GM18511 (cell line): Measurements from ENCODE around the gene NRAP.

Experiments used
- ATAC-seq: cut with Tn5 transposase; IDR thresholded peaks from one replicate; pipeline ENCODE4 v1.9.1; 2021; ENCODE audit warnings: mild to moderate bottlenecking, moderate library complexity; ENCODE audit not compliant: unreplicated experiment

The NRAP gene

DNA sequence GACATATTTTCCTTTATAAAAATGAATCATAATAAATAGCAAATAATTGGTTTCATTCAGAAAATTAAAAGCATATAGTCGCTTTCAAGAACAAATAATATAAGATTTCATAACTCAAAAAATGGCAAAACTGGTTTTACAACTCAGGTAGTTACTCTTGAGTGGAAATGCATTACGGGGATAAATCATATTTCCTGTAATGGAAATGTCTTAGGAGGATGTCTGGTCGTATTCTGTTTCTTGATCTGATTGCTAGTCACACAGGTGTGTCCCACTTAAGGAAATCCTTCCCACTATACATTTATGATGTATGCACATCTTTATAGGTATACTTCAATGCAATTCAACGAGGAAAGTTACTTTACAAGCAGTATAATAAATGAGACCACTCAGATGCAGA is 20.7 kb downstream of the NRAP start:
- ATAC-seq: no peak

DNA sequence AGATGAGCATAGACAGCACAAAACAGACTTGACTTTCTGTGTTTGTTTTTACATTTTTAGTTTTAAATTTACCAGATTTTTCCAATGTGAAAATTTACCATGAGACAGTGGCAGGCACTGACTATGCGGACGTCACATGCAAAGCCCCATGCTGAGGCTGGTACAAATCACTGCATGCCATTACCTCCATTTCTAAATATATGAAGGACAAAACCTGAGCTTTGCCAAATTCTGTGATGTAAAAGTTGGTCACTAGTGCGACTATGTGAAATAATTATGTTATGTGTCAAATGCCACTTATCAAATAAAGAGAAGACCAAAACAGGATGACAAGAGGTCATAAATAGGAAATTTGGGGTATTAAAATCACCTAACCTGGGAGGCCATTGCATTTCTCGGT is 22.1 kb downstream of the NRAP start:
- ATAC-seq: no peak

DNA sequence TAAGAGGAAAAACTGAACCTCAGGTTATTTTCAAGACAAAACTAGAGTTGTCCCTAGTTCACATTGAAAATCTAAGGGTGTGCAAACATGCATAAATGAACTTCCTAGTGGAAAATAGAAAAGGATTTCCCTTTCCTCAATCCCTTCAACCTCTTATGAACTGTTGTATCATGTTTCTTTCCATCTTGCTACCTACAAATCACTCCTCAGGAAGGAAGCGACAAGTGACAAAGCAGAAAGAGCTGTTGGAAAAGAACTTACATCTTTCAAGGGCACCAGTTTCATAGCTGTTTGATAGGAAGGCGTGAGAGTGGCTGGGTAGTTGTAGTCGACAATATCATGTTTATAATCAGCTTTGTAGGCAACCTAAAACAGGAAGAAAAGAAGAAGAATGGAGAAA is 23.9 kb downstream of the NRAP start:
- no peak for ATAC-seq

DNA sequence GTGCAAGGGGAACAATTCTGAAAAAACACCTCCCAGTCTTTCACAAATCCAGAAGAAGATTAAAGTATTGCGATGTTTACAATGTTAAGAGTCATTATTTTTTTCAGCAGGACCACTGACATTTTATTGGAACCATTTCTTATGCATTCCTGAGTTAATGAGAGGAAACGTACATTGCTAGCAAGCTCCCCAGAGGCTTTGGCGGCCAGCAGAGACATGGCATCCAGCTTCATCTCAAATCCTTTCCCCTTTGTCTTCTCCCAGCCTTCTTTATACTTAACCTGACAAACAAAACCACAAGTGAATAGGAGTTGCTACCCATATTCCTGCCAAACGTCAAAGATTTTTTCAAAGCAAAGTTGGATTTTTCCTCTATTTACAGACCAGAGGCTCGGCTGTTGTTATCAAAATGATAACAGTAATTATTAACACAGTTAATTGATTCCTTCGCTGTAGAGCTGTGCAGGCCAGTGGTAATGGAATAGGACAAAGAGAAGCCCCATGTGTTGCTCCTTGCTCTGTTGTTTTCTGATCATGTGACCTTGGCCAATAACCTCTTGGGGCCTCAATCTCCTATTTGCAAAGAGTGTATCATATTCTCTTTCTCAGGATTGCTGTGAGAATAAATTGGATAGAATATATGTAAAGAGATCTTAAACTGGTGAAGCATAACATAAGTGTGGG is 32.0 kb downstream of the NRAP start:
- no peak for ATAC-seq

DNA sequence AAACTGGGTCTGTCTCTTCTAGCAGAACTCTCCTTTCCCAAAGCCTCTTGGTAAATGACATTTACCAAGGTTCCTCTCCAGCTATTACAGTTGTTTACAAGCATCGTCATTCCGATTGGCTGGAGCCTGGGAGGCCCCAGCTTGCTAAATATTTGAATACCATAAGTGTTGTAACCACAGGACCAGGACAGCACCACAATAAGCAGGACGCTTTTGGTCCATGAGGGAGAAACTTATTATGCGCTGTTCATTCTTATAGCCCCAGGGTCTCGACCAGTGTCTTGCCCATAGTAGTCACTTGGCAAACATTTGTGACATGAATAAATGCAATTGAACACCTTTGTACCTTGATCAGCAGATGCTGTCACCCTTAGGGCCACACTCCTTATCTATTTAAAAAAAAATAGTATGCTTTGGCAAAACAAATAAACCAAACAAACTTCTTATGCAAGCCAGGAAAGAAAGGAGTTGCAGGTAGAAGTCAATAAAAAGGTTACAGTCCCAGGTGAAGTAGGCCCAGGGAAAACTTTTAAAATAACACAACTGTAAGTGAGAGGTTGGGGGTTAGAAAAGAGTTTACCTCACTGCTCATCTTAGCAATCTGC is 32.8 kb downstream of the NRAP start:
- no peak for ATAC-seq

DNA sequence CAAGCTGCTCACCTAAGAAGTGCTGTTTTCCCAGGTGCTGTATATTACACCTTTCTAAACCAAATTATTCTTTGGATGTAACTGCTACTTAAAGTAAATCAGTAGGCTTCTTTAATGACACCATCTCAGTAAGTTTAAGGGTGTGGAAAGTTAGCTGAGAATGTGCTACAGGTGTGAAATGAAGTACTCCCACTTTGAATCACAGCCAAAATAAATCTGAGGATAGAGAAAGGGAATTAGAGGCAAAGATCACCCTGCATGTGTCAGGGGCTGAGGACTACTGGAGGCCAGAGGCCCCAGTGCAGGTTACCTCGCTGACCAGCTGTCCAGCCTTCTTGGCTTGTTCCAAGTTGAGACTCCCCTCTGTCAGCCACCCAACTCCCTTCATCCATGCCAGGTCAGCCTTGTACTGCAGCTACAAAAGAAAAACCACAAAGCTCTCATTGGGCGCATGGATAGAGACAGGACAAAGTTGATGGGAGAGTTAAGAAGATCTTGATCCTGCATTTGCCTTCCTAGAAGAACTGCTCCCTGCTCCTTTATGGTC is 35.2 kb downstream of the NRAP start:
- no peak for ATAC-seq

DNA sequence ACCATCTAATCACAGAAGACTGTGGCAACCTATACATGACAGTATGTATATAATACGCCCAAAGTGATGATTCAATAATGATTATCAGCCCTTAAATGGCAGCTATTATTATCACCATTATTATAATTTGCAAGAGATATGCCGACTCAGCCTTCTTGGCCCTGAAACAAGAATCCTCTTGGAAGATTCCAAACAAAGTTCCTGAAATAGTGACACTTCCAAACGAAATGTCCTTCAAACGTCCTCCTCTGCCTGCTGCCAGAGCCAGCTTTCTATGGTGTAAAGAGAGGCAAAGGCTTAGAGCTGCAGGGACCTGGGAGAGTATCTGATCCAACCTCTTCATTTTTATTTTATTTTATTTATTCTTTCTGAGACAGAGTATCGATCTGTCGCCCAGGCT is 36.0 kb downstream of the NRAP start:
- ATAC-seq: no peak

DNA sequence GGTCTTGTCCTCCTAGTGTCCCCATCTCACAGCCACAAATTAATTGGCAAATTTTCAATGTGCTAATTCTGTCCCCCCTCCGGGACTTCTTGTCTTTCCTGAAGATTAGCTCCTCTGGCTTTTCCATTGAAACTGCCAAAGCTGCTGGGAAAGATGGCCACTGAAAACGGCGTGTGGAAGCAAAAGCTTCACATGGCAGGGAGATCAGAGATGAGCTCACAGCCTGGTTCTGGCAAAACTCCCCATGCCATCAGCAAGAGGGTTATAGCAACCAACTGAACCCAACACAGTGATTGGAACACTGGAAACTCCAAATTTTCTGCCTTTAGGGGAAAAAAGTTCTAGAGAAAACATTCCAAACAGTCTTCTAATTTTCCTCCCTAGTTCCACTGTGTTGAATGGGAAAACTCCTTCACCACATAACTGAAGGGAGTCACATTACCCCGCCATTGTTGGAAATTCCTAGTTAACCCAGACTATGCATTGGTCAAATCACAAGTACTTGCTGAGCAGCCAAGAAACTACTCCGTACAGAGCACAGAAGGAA is 37.0 kb downstream of the NRAP start:
- no peak for ATAC-seq

DNA sequence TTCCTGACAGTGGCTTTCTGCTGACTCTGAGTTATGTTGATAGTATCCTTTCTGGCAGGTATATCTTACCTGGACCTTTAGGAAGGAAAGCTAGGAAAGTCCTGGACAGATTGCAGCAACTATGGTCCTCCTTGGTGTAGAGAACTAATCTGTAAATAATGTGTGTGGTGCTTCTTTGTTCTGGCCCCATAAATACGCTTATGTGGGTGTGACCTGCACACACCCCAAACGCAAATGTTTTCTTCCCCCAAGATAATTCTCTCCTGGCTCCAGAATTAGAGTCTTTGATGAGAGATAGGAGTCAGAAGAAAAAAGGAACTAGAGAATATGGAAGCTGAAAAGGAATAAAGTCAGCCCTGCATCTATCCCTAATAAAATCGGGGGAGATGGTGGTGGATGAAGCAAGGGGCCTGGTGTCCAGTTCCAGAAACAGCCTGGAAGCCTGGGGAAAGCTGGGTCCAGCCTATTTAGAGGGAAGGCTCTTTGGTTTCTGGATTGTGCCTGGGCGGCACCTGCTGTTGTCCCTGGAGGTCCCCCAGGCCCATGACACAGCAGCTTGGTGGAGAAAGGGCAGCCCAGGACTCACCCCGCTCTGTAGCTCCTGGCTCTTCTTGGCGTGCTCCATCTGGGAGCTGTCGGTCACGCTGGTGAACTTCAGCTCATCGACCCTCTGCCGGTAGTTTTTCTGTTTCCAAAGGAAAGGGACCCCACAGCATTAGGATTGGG is 38.2 kb downstream of the NRAP start:
- no peak for ATAC-seq

DNA sequence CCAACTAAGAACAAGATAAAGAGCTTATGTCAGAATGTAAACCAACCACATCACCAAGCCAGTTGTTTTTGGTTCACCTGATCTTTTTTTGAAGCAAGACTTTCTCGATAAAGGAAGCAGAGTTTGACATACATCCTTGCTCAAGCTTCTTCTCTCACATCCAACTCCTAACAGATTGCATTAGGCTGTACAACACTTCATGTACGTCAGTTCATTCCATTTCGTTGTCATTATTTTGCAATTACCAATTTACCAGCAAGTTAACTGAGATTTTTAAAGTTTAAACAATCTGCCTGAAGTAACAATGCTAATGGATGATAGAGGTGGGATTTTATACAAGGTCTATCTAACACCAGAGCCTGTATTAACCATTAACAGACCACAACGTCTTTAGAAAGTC is 41.0 kb downstream of the NRAP start:
- no peak for ATAC-seq

DNA sequence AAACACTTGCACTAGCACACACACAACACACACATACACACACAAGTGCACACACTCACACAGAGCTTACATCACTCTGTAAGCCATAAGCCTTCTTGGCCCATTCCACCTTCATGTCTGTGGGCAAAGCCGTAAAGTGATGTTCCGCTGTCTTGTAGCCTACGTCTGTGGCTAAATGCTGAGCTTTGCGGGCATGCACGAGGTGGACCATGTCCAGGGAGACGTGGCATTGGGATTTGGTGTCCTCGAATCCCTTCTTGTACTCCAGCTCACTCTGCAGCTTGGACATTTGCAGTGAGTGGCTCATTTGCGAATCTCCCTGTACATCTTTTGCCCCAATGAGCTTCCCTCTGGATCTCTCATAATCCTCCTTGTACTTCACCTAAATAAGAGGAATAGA is 42.0 kb downstream of the NRAP start:
- no peak for ATAC-seq

DNA sequence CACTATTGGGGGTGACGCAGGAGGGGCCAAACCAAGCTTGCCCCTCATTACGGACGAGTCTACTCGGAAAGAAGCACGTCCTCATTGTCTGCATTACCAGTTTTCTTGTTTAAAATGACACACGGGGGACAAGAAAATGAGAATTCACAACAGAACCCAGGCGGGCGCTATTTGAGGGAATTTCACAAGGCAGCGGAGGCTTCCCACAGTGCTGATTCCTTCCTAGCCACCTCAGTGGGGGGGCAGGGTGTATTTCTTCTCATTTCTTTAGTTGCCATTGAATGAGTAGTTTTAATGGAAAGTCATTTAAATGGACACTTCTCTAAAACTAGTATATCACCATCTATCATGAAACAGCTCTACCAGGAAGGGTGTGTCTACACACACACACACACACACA is 42.9 kb downstream of the NRAP start:
- ATAC-seq: no peak

DNA sequence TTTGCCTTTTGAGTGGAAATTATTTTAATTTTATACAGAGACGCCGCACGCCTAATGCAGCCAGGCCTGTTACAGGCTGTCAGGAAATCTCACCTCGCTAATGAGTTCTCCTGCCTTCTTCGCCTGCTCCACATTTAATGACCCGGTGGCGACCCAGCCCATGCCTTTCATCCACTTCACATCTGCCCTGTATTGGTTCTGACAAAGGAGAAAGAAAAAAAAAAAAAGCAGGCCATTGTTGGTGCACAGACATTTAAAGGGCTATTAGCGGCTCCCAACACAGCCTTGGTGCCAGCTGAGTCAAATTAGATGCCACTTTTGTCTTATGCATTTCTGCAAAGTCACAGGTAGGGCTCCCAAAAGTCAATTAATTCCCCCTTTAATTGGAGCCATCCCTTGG is 43.3 kb downstream of the NRAP start:
- no peak for ATAC-seq

DNA sequence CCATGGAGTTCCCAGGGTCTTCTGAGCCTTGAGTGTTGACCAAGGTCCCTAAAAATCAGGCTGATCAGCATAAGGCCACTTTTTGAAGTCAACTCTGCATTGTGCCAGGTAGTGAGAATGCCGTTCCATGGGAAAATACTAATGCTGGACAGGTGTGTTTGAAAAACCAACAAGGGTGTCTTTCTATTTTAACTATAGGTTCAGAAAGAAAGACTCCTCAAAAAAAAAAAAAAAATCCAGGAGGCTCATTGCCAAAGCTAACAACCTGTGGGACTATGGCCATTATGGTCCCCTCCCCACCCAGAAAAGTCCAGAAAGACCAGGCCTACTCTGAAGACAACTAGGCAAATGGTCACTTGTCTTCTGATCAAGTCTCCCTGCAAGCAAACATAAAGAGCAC is 44.4 kb downstream of the NRAP start:
- no peak for ATAC-seq

DNA sequence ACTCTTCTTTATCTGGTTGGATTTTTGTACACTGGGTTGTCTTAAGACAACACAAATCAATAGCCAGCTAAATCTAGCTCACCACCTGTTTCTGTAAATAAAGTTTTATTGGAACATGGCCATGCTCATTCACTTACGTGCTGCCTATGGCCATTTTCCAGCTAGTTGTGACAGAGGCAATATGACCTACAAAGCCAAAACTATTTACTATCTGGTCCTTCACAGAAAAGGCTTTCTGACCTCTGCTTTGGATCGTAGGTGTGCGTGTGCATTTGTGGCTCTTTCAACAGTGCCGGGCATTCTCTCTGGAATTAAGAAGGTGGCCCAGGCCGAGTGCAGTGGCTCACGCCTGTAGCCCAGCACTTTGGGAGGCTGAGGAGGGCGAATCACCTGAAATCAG is 45.5 kb downstream of the NRAP start:
- no peak for ATAC-seq

DNA sequence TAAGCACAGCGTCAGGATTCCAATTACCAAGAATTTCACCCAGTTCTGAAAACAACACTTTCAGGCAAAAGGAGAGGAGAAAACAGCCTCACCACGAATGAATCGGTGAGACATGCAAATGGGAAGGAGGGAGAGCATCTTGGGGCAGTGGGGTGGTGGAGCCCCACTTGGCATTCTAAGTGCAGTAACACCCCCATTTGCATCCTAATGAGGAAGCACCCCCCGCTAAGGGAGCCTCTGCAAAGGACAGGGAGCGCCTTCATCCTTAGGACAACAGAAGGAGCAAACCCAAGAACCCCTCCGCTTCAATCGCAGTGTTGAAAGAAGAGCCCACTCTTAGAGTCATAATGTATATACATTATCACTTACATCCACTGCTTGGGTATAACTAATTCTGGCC is 46.8 kb downstream of the NRAP start:
- ATAC-seq: no peak

DNA sequence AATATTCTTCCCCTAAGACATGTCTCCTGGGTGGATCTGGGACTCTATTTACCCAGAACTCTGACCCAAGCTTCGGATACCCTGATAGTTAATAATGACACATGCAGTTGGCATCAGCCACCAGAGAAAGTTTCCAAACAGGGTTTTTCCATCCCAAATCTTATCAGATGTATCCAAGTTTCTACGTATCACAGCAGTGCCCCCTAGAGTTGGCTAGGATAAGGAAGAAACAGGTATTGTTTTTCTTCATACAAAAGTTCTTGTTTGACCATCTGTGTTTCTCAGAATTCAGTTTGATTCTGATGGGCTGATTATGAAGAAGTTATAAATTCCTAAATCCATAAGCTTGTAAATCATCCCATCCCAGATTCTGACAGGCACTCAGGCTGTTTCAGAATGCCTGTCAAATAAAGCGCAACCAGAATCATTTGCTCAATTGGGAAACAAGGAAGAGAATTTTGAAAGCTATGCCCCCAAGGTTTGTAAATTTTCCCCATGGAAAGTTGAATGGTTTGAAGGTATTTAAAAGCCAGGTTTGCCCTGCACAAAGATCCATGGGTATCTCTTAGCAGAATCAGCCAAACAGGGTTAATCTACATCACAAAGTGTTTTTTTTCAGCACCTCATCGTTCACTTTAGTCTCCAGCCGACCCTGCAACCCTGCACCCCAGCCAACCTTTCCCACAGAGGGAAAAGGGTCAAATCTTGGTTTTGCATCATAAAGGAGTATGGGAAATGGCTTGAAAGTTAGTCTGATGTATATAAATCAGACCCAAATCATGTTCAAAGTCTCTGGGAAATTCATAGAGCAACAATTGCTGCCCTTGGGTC is 47.4 kb downstream of the NRAP start:
- ATAC-seq: no peak

DNA sequence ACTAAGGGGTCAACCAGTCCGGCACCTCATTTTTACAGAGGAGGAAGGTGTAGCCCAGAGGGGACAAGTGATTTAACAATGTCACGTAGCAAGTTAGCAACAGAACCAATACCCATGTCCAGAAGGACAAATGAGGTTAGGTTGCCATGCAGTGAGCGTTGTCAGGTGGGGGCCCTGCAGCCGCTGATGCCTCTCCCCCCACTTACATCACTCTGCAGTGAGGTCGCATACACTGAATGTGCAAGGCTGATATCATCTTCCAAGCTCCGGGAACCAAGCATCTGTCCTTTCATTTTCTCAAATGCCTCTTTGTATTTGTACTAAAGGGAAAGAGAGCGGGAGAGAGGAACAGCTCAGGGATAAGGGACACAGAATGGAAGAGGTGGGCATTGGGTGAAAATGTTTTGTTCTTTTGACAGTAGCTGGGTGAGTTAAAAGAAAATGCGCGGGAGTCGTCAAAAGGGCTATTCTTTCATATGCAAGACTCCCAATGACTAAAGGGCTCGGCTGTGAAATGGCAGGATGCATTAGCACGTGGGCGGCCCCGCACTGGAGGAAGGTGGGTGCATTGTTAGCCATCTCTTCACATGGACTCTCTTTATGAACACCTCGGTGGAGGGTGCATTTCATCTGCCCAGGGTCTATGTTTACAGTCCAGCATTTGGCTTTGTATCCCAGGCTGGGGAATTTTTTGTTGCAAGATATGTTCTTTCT is 49.7 kb downstream of the NRAP start:
- no peak for ATAC-seq

DNA sequence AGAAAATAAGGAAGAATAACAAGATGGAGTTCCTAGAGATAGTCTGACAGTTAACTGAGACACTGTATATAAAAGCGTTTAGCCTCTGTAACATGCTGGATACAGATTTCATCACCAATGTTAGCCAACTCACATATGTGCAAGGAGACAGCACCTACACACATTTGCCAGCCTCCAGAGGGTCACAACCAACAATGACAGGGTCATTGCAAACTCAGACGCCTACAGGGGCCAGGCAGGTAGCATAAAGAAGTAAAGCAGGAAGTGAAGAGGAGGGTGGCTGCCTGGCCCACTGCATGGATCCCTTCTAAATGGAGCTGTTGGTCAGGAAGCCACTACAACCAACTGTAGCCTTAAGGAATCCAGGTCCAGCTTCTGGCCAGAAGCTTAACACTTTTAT is 50.4 kb downstream of the NRAP start:
- no peak for ATAC-seq

DNA sequence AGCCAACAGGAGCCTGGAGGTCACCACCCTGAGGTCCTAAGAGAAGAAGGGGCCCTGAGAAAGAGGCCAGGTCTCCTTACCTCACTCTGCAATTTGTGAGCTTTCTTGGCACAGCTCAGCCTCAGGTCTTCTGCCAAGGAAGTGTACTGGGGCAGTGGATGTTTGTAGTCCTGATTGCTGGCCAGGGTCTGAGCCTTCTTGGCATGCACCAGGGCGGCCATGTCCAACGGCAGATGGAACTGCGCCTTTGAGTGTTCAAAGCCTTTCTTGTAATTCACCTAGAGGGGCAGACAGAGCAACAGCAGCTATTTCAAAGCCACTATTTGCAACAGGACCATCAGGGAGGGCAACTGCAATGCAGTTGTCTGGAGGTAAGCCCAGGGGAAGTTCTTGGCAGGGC is 51.7 kb downstream of the NRAP start:
- ATAC-seq: no peak
